HepG2 (cell line): ENCODE results near the gene CELF2. TPM values are rescaled to one million over a fixed set of nuclear protein-coding genes. Genes with fewer than 3 reads are reported as not detected.

ENCODE experiments used
- ATAC-seq: fragments of 200-7000 bp; cut with Tn5 transposase; 3 replicates; pipeline ENCODE4 v1.9.1; 2020; ENCODE audit warnings: mild to moderate bottlenecking, moderate library complexity
- BruUV-seq: library from RNA; stranded (reverse); fragments of 400-500 nt; replicated peaks from 2 replicates; lab custom pipeline; 2021; lab: Mats Ljungman, UMichigan
- CTCF ChIA-PET: fragments of 300-600 bp; formaldehyde crosslinking; extraction: SDS; loops from one replicate; lab custom pipeline; 2021; ENCODE audit warnings: low total read pairs, inconsistent platforms, low intra/inter-chr PET ratio; lab: Yijun Ruan, JAX
- POLR2A ChIA-PET: fragments of 350-600 bp; sonication (Branson Sonifier 250); formaldehyde crosslinking; loops from one replicate; lab custom pipeline; 2020; ENCODE audit warnings: antibody characterized with exemption, inconsistent platforms; lab: Yijun Ruan, JAX
- DNase-seq: peaks from one replicate; pipeline ENCODE4 v3.0.0-alpha.2; 2015; ENCODE audit warnings: low spot score
- FAIRE-seq: peaks from 3 replicates; lab custom pipeline; 2011; peaks lifted over from hg19 to GRCh38; lab: Jason Lieb, UNC
- H2AFZ ChIP-seq: one replicate; pipeline ENCODE4 v1.6.1; 2011; ENCODE audit warnings: low read length, inconsistent platforms
- H3K27ac ChIP-seq: fragments of 300-600 bp; 3 replicates; pipeline ENCODE4 v1.8.0; 2011; ENCODE audit warnings: mixed run types, mild to moderate bottlenecking, mixed read lengths, low read length, inconsistent platforms; ENCODE audit not compliant: insufficient read depth; ENCODE audit errors: extremely low read length
- H3K27me3 ChIP-seq, 2 experiments: fragments of 200-600 bp in 1 of 2; 2 replicates in 1 of 2; 3 replicates in 1 of 2; pipeline versions ENCODE4 v1.6.0 to v1.8.0; 2011; ENCODE audit warnings: low read length in 2 of 2, mild to moderate bottlenecking in 2 of 2, moderate library complexity in 2 of 2, inconsistent platforms in 1 of 2; ENCODE audit not compliant: insufficient read depth in 2 of 2, control insufficient read depth in 1 of 2
- H3K36me3 ChIP-seq, 2 experiments: fragments of 200-600 bp in 1 of 2; replicated peaks in 1 of 2; 2 replicates in 1 of 2; 3 replicates in 1 of 2; pipeline versions ENCODE4 v1.5.1 to v1.8.0; 2011; ENCODE audit warnings: low read length in 2 of 2, inconsistent platforms in 1 of 2; ENCODE audit not compliant: insufficient read depth in 2 of 2, control insufficient read depth in 1 of 2
- H3K4me1 ChIP-seq: 2 replicates; pipeline ENCODE4 v1.5.1; 2012; ENCODE audit warnings: low read length, inconsistent platforms; ENCODE audit not compliant: insufficient read depth
- H3K4me2 ChIP-seq: 2 replicates; pipeline ENCODE4 v1.6.0; 2011; ENCODE audit warnings: low read depth, low read length, inconsistent platforms
- H3K4me3 ChIP-seq, 3 experiments: fragments of 200-600 bp in 1 of 3; sonication (generic), shearing (Covaris generic) in 1 of 3; replicated peaks in 1 of 3; 2 replicates each; pipeline ENCODE4 v1.5.1; 2011 to 2016; ENCODE audit warnings: low read length in 3 of 3, inconsistent platforms in 2 of 3, low read depth in 2 of 3, mild to moderate bottlenecking in 2 of 3, control low read depth in 1 of 3, mixed read lengths in 1 of 3; ENCODE audit not compliant: insufficient read depth in 1 of 3
- H3K79me2 ChIP-seq: one replicate; pipeline ENCODE4 v1.6.1; 2011; ENCODE audit warnings: low read length, inconsistent platforms; ENCODE audit not compliant: insufficient read depth
- H3K9ac ChIP-seq: 2 replicates; pipeline ENCODE4 v1.6.0; 2011; ENCODE audit warnings: mild to moderate bottlenecking, low read depth, low read length, inconsistent platforms; ENCODE audit not compliant: insufficient read depth
- H3K9me3 ChIP-seq: 2 replicates; pipeline ENCODE4 v1.5.1; 2012; ENCODE audit warnings: mild to moderate bottlenecking, low read length
- H4K20me1 ChIP-seq: 2 replicates; pipeline ENCODE4 v1.6.0; 2011; ENCODE audit warnings: inconsistent platforms, mild to moderate bottlenecking, low read length, moderate library complexity; ENCODE audit not compliant: insufficient read depth
- GATA4 ChIP-seq: sonication (generic); IDR thresholded peaks from 2 replicates; pipeline ENCODE4 v1.6.1; 2016; ENCODE audit warnings: antibody characterized with exemption, low read depth, borderline replicate concordance
- KDM2A ChIP-seq: sonication (generic); formaldehyde crosslinking; IDR thresholded peaks from 2 replicates; pipeline ENCODE4 v1.4.0; 2020; ENCODE audit warnings: low read depth, missing genetic modification reagents, borderline replicate concordance
- NFATC3 ChIP-seq: sonication (generic); formaldehyde crosslinking; IDR thresholded peaks from 2 replicates; pipeline ENCODE4 v1.5.1; 2020; ENCODE audit warnings: mild to moderate bottlenecking, missing genetic modification reagents
- PATZ1 ChIP-seq: sonication (generic); formaldehyde crosslinking; IDR thresholded peaks from 2 replicates; pipeline ENCODE4 v1.4.0; 2020; ENCODE audit warnings: missing genetic modification reagents
- PRDM4 ChIP-seq: sonication (generic); formaldehyde crosslinking; IDR thresholded peaks from 2 replicates; pipeline ENCODE4 v1.9.0; 2021; ENCODE audit warnings: missing genetic modification reagents, borderline replicate concordance
- TFDP1 ChIP-seq: IDR thresholded peaks from 2 replicates; pipeline ENCODE4 v1.6.1; 2016; ENCODE audit warnings: missing compliant biosample characterization, missing genetic modification reagents, borderline replicate concordance
- THRA ChIP-seq: sonication (generic); formaldehyde crosslinking; IDR thresholded peaks from 2 replicates; pipeline ENCODE4 v1.4.0; 2020; ENCODE audit warnings: missing genetic modification reagents, borderline replicate concordance
- ZNF30 ChIP-seq: sonication (generic); formaldehyde crosslinking; IDR thresholded peaks from 2 replicates; pipeline ENCODE4 v1.5.0; 2020; ENCODE audit warnings: mild to moderate bottlenecking, missing genetic modification reagents
- ZNF513 ChIP-seq: sonication (generic); formaldehyde crosslinking; conservative IDR thresholded peaks from 2 replicates; pipeline ENCODE4 v1.5.0; 2020; ENCODE audit warnings: missing genetic modification reagents
- ZNF619 ChIP-seq: sonication (generic); formaldehyde crosslinking; IDR thresholded peaks from 2 replicates; pipeline ENCODE4 v1.4.0; 2020; ENCODE audit warnings: mild to moderate bottlenecking, missing genetic modification reagents
- ZNF672 ChIP-seq: sonication (generic); formaldehyde crosslinking; IDR thresholded peaks from 2 replicates; pipeline ENCODE4 v1.8.1; 2022; ENCODE audit warnings: missing genetic modification reagents
- ZNF839 ChIP-seq: sonication (generic); formaldehyde crosslinking; IDR thresholded peaks from 2 replicates; pipeline ENCODE4 v1.4.0; 2020; ENCODE audit warnings: missing genetic modification reagents, mild to moderate bottlenecking, borderline replicate concordance
- ZSCAN29 ChIP-seq: sonication (generic); formaldehyde crosslinking; conservative IDR thresholded peaks from 2 replicates; pipeline ENCODE4 v1.4.0; 2020; ENCODE audit warnings: mild to moderate bottlenecking, missing genetic modification reagents
- WGBS: methylation state at CpG from one replicate; pipeline ENCODE4 v1.1.6; 2017; ENCODE audit warnings: low lambda C conversion rate; 5-methylcytosine and 5-hydroxymethylcytosine counted together
- in situ Hi-C: cut with HindIII; loops from 2 replicates; pipeline ENCODE4 v1.10.0; 2017; ENCODE audit warnings: low pct_unique_long_range_greater_than_20kb; ENCODE audit not compliant: extremely low pct_ligation_motif_present
- intact Hi-C: fragments of 100-400 bp; cut with micrococcal nuclease; formaldehyde crosslinking; loops from one replicate; pipeline ENCODE4 v1.10.0; 2022; ENCODE audit not compliant: unreplicated experiment
- polyA plus RNA-seq, 8 experiments: library from polyadenylated mRNA; depleted of rRNA in 3 of 8; stranded (reverse) in 7 of 8; unstranded in 1 of 8; fragments of >200 nt; fragmentation: Illumina TruSeq in 4 of 8; extraction: Trizol in 4 of 8; gene quantifications; 2 replicates each; pipeline versions ENCODE4 v1.2.1 to v1.2.3, GENCODE V29; 2011 to 2016; ENCODE audit warnings: low read depth in 4 of 8, missing spikeins in 1 of 8, mixed read lengths in 1 of 8; ENCODE audit not compliant: insufficient read depth in 1 of 8
- total RNA-seq, 5 experiments: library from RNA; depleted of rRNA; stranded (reverse); fragments of >200 nt; fragmentation: Illumina TruSeq; extraction: Trizol; gene quantifications; 2 replicates each; pipeline ENCODE4 v1.2.3, GENCODE V29; 2016; ENCODE audit warnings: low read depth in 1 of 5

CELF2 gene
- total and polyA plus RNA-seq, 2 of the 13 experiments (the other 11 are each of a cell fraction or from before 2014, with no cell fraction given) = not detected

- TF ChIP-seq PATZ1 (CRISPR knock-in tag) (no peak), PRDM4 (CRISPR knock-in tag) (no peak), KDM2A (CRISPR knock-in tag) (no peak), ZNF839 (no peak)
Measured at GRCh38 chr10:11257440-11258090, 239.9 kb downstream of the CELF2 start (continued).

- H3K36me3 ChIP-seq = no peaks in the 10 kb centered on the region
- no peaks in the 10 kb centered on the region for H3K9me3 ChIP-seq
- peaks cover 2 to 57% of the 10 kb centered on the region in 2 experiments; a peak in 4 of 5 replicates for H3K27me3 ChIP-seq
- H3K27ac ChIP-seq = no peak overlapping the region
- H3K79me2 ChIP-seq = no peaks in the 10 kb centered on the region
- no peak for DNase-seq
- H2AFZ ChIP-seq = no peak overlapping the region
- H3K4me1 ChIP-seq = no peaks in the 10 kb centered on the region
- ChIA-PET CTCF (no interaction called here), POLR2A (no interaction called here)
- ATAC-seq = peak; percentile 86
- intact Hi-C loops = no loop called here
- no peak overlapping the region for H3K4me2 ChIP-seq
- no peak for FAIRE-seq
- in situ Hi-C loops = no loop called here
- H3K9ac ChIP-seq = no peak overlapping the region
- WGBS = 5% methylated on average over 7 of the region's 9 CpGs
- BruUV-seq = no TSS peak
- H3K4me3 ChIP-seq = no peak overlapping the region
- H4K20me1 ChIP-seq = no peaks in the 10 kb centered on the region
- no peak for TF ChIP-seq ZSCAN29 (CRISPR knock-in tag)
- TF ChIP-seq ZNF30 (CRISPR knock-in tag) = no peak
- no peak for TF ChIP-seq TFDP1 (CRISPR knock-in tag)
- no peak for TF ChIP-seq GATA4
- TF ChIP-seq ZNF513 (CRISPR knock-in tag) = no peak
- no peak for TF ChIP-seq NFATC3 (CRISPR knock-in tag)
- TF ChIP-seq THRA (CRISPR knock-in tag) = no peak
- TF ChIP-seq ZNF619 (CRISPR knock-in tag) = no peak
- no peak for TF ChIP-seq ZNF672
Measured at GRCh38 chr10:11260170-11260569, 242.5 kb downstream of the CELF2 start.
